Measurements from ENCODE around the gene ADSL.

The ADSL gene

DNA sequence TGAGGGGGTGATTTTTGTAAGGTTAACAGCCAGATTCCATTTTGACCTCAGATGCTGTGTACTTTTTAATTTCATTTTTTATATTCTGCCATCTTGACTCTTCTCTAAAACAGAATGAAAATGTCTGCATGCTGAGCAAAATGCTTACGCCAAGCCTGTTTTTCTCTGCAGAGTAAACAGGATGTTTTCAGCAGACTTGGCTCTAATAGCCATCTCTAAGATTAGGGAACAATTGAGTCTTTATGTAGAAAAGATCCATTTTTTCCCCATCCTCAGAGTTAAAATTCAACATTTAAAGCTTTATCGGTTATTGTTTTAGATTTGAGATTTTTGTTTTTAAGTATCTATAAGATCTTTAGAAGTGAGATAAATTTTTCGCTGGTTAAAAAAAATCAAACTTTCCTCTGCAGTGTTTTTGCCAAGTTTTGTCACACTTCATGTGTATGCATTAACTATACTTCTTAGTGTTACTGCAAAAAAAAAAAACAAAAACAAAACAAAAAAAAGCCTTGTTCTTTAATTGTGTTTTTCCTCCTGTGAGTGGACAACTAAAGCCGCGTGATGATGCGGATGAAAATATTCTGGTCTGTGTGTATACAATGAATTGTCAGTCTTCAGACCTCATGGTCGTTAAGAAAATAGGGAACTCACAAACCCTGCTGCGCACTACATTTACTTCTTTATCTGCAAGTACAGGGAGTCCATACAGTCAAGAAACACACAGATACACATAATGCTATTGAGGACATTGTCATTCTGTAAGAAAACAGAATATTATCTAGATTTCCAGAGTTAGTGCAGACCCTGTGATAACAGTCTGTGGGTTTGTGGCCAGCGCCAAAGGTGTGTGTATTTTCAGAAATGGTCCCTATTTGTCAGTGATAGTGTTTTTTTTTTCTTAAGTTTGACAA is 17.5 kb upstream of the ADSL start:
- DNase-seq: peak in 1 of 3 donors; percentile 30

DNA sequence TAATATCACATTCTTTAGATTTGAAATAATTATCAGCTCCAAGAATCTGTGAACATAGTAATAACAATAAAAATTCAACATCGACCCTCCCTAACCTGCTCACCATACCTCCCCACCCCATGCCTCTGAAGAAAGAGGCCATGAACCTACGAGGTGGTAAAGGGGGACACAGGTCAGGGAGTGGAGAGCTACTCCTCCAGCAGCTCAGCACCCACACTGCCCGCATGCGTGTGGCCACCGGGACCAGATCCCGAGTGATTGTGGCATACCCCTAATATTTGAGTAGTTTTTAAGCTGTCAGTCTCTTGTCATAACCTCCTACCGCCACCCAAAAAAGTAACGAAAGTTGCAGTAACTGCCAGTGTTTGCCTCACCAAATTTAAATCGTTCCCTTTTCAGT is 16.8 kb upstream of the ADSL start:
- no peak for DNase-seq

DNA sequence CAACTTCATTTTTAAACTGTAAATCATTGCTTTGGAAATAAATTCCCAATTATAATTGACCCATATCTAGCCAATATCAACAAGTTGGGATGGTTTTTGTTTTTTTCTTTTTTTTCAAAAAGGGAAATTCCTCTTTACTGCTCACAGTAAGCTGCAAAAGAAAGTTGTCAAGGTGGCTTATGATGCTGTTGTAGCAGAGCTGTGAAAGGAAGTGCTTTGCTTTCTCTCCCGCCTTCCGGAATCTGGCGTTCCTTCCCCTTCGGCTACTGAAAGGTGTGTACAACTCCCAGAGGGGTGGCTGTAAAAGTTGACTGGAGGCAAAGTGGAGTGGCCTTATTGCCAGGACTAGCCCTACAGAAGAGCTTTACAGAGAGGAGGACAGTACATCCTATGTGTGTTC is 16.2 kb upstream of the ADSL start:
- DNase-seq: no peak

DNA sequence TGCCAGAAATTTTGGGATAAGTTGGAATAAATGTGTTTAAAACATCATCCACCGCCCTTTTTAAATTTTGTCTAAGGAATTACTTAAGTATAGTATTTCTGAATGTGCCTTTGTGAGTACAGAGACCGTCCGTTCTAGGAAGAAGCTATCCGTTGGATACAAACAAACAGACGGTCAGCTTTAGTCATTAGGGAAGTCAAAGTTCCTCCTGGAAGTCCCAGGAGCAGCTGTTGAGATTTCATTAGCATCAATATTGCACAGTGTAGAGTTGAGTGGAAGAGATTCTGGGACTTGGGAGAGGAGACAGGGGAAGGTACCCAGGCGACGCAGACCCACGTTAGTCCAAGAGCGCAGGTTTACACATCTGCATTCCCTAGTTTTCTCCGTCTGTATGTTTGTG is 15.7 kb upstream of the ADSL start:
- peak; percentile 45 to 54 (median 50) for DNase-seq

- no peak for DNase-seq
Observed at GRCh38 chr22:40331706-40332105, 14.6 kb upstream of the ADSL start.

DNA sequence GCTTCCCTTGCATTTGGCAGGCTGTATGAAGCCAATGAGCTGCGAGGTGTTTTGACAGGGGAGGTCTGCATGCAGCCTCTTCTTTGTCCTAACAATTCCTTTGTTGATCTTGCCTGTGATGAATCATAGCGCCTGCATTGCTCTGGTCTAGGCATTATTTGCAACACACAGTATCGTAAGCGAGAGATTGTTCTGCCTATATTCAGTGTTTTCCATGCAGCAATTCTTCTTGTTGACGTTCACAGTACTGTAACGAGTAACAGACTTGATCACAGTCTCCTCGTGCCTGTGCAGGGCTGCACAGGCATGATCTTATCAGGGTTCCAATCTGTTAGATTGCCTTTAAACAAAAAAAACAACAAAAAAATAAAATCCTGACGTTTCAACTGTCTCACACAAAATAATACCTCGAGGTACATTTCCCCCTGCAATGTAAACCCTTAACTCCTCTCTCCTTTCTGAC is 13.9 kb upstream of the ADSL start:
- DNase-seq: no peak

- no peak for DNase-seq
Observed at GRCh38 chr22:40334060-40334459, 12.2 kb upstream of the ADSL start.

DNA sequence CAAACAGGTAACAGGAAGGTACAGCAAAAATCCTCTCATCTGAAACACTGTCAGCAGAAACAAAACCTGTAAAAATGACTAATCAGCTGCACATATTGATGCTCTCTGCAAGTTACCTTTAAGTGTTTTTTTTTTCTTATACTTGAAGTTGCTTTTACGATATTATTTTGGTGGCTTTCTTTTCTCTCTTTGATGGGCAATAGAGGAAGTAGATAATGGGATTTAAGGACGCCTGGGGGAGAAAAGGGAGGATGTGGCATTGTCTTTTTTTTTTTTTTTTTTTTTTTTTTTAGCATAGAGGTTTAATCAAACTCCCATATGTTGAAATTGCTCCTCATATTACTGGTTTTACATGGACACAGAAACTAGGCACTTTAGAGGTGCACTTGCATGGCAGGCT is 11.4 kb upstream of the ADSL start:
- no peak for DNase-seq

GRCh38 chr22:40335358-40335757 is 10.9 kb upstream of the ADSL start:
- no peak for DNase-seq

GRCh38 chr22:40340044-40340443 is 6.3 kb upstream of the ADSL start:
- no peak for DNase-seq

- DNase-seq: no peak
Observed at GRCh38 chr22:40341604-40342003, 4.7 kb upstream of the ADSL start.

DNA sequence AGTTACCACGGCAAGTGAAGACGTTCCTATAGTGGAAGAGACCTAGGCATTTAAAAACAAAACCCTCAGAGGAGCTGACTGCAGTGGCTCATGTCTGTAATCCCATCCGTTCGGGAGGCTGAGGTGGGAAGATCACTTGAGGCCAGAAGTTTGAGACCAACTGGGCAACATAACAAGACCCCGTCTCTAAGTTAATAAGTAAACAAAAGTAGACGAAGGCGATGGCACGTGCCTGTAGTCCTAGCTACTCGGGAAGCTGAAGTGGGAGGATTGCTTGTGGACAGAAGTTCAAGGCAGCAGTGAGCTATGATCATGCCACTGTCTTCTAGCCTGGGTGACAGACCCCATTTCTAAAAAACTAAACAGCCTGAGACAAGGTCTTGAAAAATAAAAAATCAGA is 3.8 kb upstream of the ADSL start:
- no peak for DNase-seq

DNA sequence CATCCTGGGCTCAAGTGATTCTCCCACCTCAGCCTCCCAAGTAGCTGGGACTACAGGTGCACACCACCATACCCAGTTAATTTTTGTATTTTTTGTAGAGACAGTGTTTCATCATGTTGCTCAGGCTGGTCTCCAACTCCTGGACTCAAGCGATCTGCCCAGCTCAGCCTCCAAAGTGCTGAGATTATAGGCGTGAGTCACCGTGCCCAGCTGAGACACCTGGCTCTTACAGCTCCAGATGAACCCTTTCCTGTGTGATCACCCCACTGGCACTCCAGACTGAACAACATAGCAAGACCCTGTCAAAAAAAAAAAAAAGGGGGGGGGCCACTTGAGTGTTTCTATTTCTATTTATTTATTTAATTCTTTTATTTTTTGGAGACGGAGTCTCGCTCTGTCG is 1.0 kb upstream of the ADSL start:
- DNase-seq: no peak

DNA sequence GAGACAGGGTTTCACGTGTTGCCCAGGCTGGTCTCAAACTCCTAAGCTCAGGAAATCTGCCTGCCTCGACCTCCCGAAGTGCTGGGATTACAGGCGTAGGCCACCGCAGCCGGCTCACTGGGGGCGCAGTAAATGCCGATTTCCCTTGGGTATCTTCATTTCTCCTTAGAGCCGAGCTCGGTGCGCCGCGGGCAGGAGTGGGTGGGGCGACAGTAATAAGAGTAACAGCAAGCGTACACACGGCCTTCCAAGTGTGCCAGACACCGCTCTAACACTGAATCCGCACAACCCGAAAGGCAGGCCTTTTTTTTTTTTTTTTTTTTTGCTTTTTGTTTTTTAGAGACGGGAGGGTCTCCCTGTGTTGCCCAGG is 500 bp upstream of the ADSL start:
- peak; percentile 45 to 66 (median 50) for DNase-seq

GRCh38 chr22:40347300-40347699 is 1.0 kb downstream of the ADSL start:
- DNase-seq: no peak

GRCh38 chr22:40348025-40348658 is 1.8 kb downstream of the ADSL start:
- peak; percentile 63 to 73 (median 64) for DNase-seq

DNA sequence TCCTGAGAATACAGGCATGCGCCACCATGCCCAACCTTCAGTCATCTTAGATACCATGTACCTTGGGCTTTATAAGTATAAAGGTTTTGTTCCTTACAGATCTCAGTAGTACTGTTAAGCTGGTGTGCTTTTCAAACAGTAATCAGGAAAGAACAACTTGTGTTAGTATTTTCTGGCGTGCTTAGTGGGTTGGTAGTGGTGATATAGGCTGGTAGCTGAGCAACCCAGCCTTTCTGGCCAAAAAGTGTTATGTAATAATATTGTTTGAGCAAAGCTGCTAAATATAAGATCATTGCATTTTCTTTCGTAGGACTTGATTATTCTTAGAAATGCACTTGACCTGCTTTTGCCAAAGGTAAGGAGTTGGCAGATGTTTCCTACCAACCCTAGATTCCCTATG is 6.5 kb downstream of the ADSL start:
- no peak for DNase-seq

- no peak for DNase-seq
Observed at GRCh38 chr22:40361100-40361499, 14.8 kb downstream of the ADSL start.

DNA sequence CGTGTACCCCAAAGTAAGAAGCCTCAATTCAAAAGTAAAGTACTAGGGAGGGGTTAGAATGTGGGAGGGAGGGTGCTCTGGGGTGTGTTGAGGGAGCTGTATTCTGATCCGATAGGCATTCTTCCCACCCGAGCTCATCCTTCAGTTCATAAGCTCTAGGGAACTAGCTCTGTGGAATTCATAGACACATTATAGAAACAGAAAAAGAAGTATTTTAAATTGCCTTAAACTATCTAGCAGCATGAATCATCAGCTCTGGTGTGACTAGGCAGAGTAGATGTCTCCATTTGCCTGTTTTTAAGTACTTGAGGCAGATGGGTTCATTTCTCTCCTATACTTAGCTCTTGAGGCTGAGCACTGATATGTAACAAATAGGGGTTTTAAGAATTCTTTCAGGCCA is 16.8 kb downstream of the ADSL start:
- no peak for DNase-seq

- DNase-seq: no peak
Observed at GRCh38 chr22:40364431-40364830, 18.1 kb downstream of the ADSL start.

- no peak for DNase-seq
Observed at GRCh38 chr22:40366068-40366467, 19.8 kb downstream of the ADSL start.

DNA sequence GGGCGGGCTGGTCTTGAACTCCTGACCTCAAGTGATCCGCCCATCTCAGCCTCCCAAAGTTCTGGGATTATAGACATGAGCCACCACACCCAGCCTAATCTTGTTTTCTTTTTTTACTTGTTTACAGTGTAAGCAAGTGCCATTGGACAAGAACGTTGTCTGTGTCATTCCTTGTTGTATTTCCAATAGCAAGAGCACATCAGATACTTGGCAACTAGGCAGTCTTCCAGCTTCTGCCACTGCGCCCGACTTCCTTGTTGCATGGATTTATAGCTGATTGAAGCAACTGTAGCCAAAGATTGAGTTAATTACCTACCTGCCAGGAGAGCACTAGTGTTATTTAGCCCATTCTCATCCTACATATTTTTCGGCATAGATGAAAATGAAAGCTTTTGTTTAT is 21.0 kb downstream of the ADSL start:
- DNase-seq: no peak

- DNase-seq: no peak
Observed at GRCh38 chr22:40368016-40368415, 21.7 kb downstream of the ADSL start.

DNA sequence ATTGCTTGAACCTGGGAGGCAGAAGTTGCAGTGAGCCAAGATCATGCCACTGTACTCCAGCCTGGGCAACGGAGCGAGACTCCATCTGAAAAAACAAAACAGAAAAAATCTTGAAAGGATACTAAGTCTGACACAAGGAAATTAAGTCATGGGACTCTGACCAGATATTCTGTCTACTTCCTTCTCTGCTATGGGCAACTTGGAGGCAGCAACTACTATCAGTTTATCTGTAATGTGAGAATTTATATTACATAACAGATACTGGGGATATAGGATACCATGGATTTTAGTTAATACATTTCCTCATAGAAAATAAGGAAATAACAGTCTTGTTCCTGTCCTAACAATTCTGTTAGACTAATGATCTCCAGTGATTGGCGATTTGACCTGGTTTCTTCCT is 22.5 kb downstream of the ADSL start:
- peak; percentile 57 to 76 (median 75) for DNase-seq

All from suppressor macrophage treated with lipopolysaccharide for 1 hour (primary cell).